Esophagus squamous epithelium (tissue), 4 donors: ENCODE data around the gene DENND4C.

Experiments used
- POLR2A ChIP-seq, 4 donors: fragments of 450-650 bp; IDR thresholded peaks; one replicate each; pipeline ENCODE4 v1.6.1; 2017; ENCODE audit warnings: antibody characterized with exemption in 4 of 4, mild to moderate bottlenecking in 4 of 4, moderate library complexity in 3 of 4
- TF ChIP-seq, protein P1 (sequence below), 6 experiments: fragments of 450-650 bp in 4 of 6; fragments of 200-600 bp in 2 of 6; sonication (generic) in 2 of 6; IDR thresholded peaks; one replicate each; pipeline ENCODE4 v1.5.1; 2016 to 2019; ENCODE audit warnings: antibody characterized with exemption in 6 of 6, mild to moderate bottlenecking in 4 of 6, moderate library complexity in 4 of 6

DNA sequence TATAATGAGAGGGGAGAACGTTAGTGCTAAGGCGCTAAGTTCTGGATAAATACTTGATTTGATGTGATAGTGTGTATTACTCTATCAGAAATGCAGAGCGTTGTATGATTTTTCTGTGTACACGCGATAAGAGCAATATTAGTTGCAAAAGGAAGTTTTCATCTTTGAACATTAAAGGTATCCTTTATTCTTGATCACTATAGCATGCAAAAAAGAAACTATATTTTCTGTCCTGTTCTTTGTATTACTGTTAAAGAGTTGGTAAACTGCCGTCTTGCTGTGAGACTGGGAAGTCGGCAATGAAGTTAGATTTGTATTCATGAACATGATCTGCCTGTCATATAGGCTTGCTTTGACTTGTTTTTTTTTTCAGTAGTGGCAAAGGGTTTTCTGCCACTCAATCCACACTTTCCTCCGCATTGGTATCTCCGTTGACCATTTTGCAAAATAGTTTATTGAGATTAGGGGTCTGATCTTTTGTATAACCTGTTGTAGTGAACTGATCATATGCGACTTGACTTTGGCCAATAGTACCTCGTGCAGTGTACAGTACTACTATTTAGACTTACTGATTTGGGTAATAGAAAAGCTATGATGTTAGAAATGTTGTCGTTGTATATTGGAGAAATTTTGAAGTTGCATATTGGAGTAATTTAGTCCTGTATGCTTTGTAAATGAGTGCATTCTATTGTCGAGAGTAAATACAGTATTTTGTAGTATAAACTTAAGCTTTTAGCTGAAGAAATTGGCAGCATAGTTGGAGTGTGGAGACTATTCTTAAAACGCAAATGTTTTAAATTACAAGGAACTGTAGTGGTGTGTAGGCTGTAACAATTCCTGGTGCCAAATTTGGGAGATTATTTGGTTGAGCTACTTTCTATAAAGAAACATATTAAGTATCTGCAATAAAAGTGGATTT lies 1.7 kb downstream of the DENND4C start:
- TF ChIP-seq, protein P1, sequence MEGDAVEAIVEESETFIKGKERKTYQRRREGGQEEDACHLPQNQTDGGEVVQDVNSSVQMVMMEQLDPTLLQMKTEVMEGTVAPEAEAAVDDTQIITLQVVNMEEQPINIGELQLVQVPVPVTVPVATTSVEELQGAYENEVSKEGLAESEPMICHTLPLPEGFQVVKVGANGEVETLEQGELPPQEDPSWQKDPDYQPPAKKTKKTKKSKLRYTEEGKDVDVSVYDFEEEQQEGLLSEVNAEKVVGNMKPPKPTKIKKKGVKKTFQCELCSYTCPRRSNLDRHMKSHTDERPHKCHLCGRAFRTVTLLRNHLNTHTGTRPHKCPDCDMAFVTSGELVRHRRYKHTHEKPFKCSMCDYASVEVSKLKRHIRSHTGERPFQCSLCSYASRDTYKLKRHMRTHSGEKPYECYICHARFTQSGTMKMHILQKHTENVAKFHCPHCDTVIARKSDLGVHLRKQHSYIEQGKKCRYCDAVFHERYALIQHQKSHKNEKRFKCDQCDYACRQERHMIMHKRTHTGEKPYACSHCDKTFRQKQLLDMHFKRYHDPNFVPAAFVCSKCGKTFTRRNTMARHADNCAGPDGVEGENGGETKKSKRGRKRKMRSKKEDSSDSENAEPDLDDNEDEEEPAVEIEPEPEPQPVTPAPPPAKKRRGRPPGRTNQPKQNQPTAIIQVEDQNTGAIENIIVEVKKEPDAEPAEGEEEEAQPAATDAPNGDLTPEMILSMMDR (IDR thresholded peaks at IDR 0.05), result no peak
- no peak for TF ChIP-seq POLR2A (IDR thresholded peaks at IDR 0.05)
